RPMI7951 (cell line): Measurements from ENCODE around the gene SCLT1. TPM values are rescaled to one million over a fixed set of nuclear protein-coding genes. Genes with fewer than 3 reads are reported as not detected.

Experiments
- DNase-seq: peaks from one replicate; pipeline ENCODE4 v3.0.0-alpha.2; 2012; ENCODE audit warnings: low read depth
- total RNA-seq: library from RNA; depleted of rRNA; stranded (reverse); fragments of >200 nt; shearing (Covaris generic); gene quantifications from 2 replicates; pipeline ENCODE4 v1.2.3, GENCODE V29; 2014

Gene SCLT1
- total RNA-seq, 1 experiment from 2014 or later: 23.8 TPM

- no peak for DNase-seq
Measured at GRCh38 chr4:128961405-128961804, 131.9 kb downstream of the SCLT1 start.

DNA sequence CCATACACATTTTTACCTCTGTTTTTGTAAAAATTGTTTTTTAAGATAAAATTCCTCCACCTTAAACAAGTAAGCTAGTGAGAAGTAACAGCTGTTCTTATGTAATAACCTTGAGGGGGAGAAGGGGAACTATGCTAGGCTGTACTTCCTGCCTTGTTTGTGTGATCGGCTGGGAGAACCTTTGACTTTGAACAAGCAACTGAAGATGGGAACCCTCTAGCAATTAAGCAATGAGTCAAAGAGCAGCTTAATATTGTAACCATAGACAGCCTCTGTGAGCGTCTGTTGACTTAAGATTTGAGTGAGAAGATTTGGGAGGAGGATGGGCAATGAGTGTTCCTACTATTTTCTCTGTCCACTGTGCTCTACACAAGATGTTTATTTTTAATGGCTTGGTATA is 135.1 kb downstream of the SCLT1 start:
- DNase-seq: no peak

DNA sequence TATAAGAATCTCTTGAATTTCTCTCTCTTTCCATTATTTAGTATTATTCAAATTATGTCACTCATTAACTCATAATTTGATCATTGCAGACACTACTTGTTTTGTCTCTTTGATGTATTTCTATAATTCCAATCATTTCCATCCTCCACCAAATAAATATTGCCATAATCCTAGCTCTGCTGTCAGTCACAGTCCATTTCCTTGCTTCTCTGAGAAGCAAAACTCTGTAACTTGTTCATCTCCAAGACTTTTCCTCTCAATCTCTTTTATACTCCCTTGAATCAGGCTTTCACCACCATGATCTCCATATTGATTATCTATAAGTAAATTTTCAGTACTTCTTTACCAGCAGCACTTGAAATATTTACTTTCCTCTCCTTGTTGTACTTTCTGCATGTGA is 135.9 kb downstream of the SCLT1 start:
- DNase-seq: no peak

DNA sequence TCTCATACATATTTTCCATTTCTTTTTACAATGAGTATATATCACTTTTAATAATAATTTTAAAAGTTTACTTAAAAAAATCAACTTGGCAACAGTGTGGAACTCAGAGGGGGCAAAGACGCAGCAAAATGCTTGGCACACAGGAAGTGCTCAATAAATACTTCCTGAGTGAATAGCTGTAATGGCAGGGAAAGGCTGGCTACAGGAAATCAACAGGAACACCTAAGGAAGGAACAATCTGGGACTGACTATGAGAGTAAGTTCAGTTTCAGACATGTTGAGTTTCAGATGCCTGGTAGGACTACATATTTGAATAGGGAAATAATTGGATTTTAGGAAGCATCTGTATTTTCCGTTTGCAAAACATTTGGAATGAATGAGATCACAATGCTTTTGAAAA is 137.6 kb downstream of the SCLT1 start:
- DNase-seq: no peak

DNA sequence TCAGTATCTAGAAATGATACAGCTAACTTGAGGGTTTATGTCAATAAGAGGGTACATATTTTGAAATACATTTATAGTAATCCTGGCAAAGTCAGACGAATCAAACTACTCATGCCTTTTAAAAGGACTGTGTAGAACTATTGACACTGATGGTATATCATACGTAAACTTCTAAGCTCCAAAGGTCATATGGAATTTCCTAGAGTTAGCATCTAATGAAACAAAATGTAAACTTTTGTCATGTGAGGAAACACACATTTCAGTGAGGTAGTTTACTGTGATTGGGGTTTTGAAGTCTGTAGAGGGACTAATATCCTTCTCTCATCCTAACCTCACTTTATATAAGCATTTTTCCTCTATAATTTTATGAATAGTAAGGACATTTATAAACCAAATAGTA is 138.4 kb downstream of the SCLT1 start:
- DNase-seq: no peak

- DNase-seq: no peak
Measured at GRCh38 chr4:128951316-128951715, 142.0 kb downstream of the SCLT1 start.

- no peak for DNase-seq
Measured at GRCh38 chr4:128950796-128951195, 142.5 kb downstream of the SCLT1 start.

- DNase-seq: no peak
Measured at GRCh38 chr4:128946916-128947315, 146.4 kb downstream of the SCLT1 start.

DNA sequence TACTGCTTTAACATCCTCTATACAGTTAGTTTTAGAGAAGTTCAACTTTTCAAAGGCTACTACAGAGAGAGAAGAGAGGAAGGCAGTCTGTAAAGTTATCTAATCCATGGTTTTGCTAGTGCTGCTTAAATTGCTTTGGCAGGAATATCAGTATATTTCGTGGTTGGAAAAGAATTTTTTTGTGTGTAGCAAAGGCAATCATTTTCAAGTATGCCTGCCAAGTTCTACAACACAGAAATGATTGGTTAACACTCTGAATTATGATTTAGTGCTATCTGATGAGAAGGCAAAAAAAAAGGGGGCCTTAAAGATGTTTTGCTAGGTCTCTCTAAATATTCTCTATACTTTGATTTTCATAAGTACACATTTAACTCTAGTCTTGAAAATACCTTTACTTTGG is 150.7 kb downstream of the SCLT1 start:
- no peak for DNase-seq

GRCh38 chr4:128940971-128941370 is 152.4 kb downstream of the SCLT1 start:
- no peak for DNase-seq

- no peak for DNase-seq
Measured at GRCh38 chr4:128930051-128930450, 163.3 kb downstream of the SCLT1 start.

DNA sequence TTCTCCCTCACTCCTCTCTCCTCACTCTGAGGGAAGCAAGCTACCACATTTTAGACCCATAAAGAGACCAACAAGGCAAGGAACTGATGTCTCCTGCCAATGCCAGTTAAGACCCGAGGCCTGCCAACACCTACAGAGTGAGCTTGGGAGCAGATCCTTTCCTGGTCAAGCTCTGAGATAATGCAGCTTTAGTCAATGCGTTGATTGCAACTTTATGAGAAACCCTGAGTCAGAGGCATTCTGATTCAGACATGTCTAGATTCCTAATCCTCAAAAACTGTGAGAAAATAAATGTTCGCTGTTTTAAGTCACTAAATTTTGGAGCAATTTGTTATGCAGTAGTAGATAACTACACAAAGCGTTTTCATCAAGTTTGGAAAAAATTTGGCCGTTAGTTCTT is 168.4 kb downstream of the SCLT1 start:
- no peak for DNase-seq

GRCh38 chr4:128921954-128922353 is 171.4 kb downstream of the SCLT1 start:
- DNase-seq: no peak

DNA sequence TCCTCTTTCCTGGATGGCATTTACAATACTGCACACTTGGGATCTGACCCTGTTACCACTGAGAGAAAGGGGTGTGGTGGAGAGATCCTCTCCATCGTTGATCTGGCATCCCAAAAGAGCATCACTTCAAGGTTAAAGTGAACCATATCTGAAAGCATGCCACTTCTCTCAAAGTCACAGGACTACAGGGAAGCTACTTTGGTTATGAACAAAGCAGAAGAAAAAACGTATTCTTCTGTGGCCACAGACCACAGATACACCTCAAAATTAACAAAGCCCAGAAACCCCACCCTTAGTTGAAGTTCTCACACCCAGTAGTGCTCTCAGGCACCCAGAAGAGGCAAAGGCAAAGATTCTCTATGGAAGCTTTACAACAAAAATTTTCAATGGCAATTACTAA is 175.6 kb downstream of the SCLT1 start:
- DNase-seq: no peak

DNA sequence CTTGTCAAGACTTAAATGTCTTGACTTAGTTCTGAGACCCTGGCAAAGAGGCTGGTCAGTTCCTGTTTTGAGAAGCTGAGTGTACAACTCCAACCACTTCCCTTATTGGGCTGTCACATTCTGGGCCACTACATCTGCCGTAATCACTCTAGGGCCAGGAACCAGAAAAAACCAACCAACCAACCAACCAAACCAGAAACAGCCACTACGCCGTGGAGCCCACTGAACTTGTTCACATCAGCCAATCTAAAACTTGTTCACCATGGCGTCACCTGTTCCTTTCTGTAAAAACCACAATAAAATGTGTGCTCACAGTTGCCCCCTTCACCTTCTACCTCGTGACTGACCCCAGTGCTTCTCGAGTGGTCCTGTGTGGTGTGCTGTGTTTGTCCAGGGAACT is 176.5 kb downstream of the SCLT1 start:
- no peak for DNase-seq

DNA sequence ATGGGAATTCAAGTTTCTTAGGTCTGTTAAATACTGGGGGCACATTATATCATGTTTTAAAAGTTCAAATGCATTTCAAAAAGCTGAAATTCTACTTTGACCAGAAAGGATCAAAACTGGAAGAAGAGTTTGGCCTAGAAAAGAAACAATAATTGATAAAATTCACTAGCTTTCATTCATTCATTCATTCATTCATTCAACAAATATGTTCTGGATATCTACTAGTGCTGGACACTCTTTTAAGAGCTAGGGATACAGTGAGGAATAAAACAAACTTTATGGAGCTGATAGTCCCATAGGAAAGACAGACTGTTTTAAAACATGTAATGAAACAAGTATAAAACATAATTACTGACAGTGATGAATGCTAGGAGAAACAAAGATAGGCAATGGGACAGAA is 177.8 kb downstream of the SCLT1 start:
- DNase-seq: no peak

DNA sequence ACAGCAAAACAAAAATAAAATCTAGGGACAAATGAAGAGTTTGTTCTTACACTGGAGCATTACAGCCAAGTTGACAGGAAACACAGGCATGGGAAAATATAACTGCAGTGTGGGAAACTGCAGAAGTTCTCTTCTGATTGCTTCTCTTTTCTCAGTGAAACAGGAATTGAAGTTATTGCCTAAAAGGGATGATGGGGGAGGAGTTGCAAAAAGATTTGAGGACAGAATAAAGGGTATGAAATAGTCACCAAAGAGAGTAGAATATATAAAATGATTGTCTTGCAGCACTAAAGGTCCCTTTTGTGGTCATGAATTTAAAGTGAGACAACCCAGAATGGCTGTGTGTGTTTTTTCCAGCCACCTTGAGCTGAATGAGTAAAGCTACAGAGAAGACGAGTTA is 180.1 kb downstream of the SCLT1 start:
- DNase-seq: no peak

DNA sequence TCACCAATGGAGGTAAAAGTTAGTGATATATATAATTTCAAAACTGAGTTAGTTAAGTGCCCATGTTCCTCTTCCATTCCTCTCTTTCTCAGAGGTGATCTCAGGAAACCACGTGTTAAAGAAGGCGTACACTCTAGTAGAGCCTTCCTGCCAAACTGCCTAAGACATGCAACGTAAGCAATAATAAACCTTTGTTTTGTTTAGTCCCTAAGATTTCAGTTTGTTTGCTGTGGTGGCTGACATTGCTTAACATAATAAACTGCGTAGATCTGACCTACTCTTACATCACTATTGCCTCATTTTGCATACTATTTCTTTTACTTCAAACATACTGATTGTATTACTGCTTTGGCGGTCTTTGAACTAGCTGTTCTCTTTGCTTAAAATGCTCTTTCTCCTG is 184.6 kb downstream of the SCLT1 start:
- no peak for DNase-seq

DNA sequence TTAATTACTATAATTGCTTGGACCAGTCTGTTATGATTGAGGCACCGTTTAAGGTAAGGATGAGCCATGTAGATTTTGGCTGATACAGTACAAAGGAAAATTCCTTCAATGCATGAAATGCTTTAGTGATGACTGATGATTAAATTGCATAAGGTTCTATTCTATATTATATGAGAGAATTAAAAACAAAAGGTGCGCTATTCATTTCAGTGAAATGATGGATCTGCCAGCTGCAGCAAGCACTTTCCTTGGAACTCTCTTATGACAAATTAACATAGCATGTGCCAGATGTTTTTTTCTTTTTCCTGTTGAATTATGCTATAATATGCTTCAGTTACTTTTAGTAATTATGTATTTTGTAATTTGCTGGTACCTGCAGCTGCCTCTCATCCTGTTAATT is 185.4 kb downstream of the SCLT1 start:
- no peak for DNase-seq

DNA sequence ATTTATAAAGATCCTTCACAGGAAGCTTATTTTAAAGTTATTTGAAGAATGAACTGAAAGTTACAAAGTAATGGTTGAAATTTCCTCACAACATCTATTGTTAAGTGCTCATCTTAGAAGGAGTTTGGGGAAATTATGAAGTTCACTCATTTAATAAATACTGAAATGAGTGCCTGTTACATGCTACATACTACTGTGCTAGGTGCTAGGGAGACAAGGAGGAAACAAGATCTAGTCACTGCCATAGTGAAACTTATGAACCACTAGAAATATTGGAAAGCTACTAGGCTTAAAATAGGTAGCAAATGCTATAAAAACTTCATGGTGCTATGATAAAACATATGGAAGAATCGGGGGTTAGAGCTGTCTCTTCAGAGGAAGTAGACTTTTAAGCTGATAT is 186.8 kb downstream of the SCLT1 start:
- no peak for DNase-seq

DNA sequence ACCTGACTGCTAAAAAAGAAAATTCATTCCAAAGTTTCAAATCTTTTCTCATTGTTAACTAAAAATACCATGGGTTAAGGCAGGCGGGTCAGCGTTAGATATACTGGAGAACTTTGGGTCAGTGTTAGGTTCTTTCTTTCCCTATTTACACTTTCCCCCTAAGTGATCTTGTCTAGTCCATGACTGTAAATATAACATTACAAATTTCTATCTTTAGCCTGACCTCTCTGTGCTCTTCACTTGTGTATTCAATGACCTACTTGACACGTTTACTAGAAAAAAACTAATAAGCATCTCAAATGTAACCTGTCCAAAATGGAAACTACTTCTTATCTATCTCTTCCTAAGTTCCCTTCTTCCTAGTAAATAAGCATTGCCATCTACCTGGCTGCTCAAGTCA is 188.5 kb downstream of the SCLT1 start:
- DNase-seq: no peak

- no peak for DNase-seq
Measured at GRCh38 chr4:128880662-128881061, 212.7 kb downstream of the SCLT1 start.

GRCh38 chr4:128879971-128880370 is 213.4 kb downstream of the SCLT1 start:
- DNase-seq: no peak

DNA sequence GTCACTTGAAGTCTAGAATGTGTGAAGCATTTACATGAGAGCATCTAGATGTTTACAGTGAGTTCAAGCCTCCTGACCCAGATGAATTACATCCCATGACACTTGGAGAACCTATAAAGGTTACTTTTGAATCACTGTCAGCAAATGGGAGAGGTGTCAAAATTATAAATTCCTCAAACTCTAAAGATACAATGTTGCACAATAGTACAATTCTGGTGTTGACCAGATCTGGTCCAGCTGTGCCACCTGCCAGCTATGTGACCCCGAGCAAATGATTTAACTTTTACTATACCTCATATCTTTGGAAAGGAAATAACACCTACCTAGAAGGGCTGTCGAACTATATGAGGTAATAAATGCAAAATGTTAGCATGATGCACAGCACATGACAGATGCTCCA is 214.1 kb downstream of the SCLT1 start:
- no peak for DNase-seq

DNA sequence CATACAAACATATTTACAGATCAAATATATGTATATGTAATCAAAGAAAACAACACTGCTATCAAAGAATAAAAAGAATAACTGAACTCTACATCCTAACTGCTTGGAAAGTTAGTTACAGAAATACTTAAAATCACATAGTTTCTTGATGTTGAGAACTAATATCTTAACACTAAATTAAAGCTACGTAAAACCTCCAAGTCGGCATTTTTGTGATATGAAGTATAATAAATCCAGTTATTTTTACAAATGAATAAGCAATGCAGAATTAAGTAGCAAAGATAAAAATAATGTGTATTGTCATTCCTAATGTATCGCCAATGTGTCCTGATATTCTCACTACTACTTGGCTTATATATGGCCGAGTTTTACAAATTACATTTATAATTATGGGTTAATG is 215.4 kb downstream of the SCLT1 start:
- no peak for DNase-seq
